ENCODE measurements around the gene CASZ1.

CASZ1 gene, protein sequence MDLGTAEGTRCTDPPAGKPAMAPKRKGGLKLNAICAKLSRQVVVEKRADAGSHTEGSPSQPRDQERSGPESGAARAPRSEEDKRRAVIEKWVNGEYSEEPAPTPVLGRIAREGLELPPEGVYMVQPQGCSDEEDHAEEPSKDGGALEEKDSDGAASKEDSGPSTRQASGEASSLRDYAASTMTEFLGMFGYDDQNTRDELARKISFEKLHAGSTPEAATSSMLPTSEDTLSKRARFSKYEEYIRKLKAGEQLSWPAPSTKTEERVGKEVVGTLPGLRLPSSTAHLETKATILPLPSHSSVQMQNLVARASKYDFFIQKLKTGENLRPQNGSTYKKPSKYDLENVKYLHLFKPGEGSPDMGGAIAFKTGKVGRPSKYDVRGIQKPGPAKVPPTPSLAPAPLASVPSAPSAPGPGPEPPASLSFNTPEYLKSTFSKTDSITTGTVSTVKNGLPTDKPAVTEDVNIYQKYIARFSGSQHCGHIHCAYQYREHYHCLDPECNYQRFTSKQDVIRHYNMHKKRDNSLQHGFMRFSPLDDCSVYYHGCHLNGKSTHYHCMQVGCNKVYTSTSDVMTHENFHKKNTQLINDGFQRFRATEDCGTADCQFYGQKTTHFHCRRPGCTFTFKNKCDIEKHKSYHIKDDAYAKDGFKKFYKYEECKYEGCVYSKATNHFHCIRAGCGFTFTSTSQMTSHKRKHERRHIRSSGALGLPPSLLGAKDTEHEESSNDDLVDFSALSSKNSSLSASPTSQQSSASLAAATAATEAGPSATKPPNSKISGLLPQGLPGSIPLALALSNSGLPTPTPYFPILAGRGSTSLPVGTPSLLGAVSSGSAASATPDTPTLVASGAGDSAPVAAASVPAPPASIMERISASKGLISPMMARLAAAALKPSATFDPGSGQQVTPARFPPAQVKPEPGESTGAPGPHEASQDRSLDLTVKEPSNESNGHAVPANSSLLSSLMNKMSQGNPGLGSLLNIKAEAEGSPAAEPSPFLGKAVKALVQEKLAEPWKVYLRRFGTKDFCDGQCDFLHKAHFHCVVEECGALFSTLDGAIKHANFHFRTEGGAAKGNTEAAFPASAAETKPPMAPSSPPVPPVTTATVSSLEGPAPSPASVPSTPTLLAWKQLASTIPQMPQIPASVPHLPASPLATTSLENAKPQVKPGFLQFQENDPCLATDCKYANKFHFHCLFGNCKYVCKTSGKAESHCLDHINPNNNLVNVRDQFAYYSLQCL (N-terminal part only)

GRCh38 chr1:10796029-10796944 is at the start of gene CASZ1:
Gene CASZ1 (minus strand): TSS chr1:10796646. CDS start chr1:10693889, 102,757 bp downstream.
- DNase-seq (ENCODE audit: low spot score), result no peak

- no peak for DNase-seq (ENCODE audit: low spot score)
Observed at GRCh38 chr1:10843697-10844096, 47.3 kb upstream of the CASZ1 start.

- DNase-seq (ENCODE audit: low spot score), result no peak
Observed at GRCh38 chr1:10841118-10841517, 44.7 kb upstream of the CASZ1 start.

- DNase-seq (ENCODE audit: low spot score), result no peak
Observed at GRCh38 chr1:10839188-10839770, 42.8 kb upstream of the CASZ1 start.

DNA sequence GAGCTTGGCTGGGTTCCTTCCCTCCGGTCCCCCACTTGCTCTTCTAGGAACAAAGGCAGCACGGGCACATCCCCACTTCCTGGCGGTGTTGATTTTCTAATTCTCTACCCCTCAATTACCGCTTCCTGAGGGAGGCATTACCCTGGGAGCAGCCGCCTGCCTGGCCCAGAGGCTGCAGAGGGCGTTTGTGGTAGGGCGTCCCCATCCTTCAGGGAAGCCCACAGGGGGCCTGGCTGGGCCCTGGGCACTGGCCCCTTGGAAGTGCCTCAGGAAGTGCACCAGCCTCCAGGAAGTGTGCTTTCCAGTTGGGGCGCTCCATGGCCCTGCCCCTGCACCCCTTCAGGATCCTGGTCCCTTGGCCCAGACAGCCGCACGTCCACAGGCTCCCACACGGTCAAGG is 42.1 kb upstream of the CASZ1 start:
- DNase-seq (ENCODE audit: low spot score), result no peak

DNA sequence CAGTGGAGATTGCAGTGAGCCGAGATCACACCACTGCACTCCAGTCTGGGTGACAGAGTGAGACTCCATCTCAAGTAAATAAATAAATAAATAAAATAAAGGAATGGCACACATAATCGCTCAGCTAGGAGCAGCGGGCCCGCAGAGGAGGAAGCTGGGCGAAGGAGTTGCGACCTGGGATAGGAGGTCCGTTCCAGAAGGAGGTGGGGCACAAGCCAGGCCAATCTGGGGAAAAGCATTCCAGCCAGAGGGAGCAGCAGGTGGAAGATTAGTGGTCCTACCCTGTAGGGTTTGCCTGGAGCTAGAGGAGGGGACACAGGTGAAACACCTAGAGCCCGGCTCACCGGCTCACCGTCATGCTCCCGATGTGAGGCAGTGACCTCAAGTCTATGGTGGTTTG is 40.3 kb upstream of the CASZ1 start:
- DNase-seq (ENCODE audit: low spot score), result no peak

DNA sequence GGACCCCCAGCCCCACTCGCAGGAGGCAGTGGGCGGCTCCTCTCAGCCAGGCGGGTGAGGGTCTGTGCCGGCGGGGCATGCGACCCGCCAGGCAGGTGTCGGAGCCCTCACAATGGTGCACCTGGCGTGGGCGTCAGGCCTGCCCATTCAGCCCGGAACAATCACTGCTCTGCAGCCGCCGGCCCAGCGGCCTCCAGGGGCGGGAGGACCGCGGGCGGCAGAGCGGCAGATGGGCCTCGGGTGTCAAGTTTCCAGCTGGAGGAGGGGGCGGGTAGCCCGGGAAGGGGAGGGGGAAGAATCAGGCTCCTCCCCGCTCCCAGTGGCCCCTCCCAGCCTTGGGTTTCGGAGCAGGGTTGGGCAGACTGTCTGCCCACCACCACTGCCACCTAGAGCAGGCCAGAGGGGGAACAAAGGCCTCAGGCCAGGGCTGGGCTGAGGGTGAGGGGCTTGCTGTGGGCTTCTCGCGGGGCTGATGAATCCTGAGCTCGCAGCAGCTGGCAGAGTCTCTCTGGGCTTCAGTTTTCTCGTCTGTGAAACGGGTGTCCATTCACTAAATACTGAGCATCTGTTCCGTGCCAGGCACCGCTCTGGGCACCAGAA is 39.5 kb upstream of the CASZ1 start:
- no peak for DNase-seq (ENCODE audit: low spot score)

GRCh38 chr1:10835421-10835820 is 39.0 kb upstream of the CASZ1 start:
- no peak for DNase-seq (ENCODE audit: low spot score)

DNA sequence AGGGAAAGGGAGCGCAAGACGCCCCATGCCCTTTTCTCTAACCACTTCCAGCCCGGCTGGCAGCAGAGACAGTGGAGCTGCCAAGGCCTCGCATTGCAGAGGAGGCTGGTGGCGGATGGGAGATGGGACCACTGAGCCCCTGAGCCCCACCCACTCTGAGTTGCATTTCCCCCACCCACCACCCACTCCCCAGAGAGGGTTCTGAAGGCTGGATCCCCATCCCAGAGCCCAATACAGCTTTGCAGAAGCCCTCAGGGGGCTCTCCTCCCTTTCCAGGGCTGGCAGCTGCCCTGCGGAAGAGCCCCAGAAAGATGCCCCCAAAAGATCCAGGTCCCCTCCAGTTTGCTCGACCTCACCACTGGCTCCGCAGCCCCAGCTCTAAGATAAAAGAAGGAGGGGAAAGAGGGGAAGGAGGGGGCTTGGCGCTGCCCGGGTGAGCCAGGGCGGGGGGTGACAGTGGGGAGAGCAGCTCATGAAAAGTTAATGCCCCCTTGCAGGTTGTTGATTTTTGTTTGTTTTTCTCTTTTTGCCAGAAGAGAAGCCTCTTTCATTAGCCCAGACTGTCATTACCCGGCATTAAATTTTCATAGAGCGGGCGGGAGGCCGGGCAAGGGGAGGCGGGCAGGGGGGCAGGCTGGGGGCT is 38.4 kb upstream of the CASZ1 start:
- DNase-seq (ENCODE audit: low spot score), result no peak

DNA sequence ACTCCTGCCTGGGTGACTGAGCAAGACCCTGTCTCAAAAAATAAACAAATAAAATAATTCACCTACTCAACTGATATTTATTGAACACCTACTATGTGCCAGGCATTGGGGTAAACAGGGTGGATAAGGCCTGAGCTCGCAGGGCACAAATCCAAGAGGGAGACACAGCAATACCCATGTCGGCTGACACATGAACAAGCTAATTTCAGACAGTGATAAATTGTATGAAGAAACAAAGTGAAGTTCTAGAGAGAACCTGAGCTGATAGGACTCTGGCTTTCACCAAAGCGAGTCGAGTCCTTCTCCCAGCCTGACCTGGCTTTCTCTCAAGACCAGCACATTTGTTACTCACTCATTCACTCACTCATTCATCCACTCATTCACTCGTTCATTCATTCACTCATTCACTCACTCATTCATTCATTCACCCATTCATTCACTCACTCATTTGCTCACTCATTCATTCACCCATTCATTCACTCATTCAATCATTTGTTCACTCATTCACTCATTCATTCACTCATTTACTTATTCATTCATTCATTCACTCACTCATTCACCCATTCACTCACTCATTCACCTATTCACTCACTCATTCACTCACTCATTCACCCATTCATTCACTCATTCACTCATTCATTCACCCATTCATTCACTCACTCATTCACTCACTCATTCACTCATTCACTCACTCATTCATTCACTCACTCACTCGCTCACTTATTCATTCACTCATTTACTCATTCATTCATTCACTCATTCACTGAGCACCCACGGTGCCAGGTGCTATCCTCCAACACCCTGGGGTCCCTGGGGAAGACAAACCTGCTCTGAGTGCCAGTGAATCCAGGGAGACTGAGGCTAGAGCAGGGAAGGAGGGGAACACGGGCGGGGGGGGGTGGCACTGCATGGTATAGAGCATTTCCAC is 37.4 kb upstream of the CASZ1 start:
- no peak for DNase-seq (ENCODE audit: low spot score)

- no peak for DNase-seq (ENCODE audit: low spot score)
Observed at GRCh38 chr1:10832703-10833102, 36.3 kb upstream of the CASZ1 start.

DNA sequence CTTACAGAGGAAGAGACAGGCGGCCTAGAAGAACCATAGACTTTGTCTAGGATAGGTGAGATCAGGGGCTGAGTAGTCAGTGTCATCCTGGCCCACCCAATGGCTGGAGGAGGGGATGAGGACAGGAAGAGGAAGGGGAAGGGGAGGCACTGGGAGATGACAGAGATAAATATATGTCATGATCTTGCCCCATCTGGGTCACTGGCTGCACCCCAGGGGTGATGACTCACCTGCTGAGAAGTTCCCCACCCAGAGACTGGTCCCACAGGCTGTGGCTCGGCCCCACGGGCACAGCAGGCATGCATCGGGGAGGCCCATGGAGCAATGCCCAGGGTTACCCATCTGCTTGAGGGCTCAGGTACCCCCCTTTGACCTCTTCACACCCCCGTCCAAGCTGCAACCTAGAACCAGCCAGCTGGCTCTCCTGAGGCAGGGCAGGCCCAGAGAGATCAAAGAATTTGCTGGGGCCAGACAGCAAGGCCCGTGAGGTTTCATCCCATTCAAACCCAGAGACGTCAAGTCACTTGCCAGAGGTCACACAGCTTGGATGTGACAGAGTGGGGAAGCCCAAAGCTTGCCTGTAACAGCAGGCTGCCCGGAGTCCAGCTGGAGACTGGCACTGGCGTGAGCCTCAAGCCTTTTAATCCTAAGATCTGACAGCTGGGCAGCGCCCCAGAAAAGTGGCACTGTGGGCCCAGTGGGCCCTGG is 34.7 kb upstream of the CASZ1 start:
- DNase-seq (ENCODE audit: low spot score), result no peak

GRCh38 chr1:10829965-10830515 is 33.6 kb upstream of the CASZ1 start:
- no peak for DNase-seq (ENCODE audit: low spot score)

DNA sequence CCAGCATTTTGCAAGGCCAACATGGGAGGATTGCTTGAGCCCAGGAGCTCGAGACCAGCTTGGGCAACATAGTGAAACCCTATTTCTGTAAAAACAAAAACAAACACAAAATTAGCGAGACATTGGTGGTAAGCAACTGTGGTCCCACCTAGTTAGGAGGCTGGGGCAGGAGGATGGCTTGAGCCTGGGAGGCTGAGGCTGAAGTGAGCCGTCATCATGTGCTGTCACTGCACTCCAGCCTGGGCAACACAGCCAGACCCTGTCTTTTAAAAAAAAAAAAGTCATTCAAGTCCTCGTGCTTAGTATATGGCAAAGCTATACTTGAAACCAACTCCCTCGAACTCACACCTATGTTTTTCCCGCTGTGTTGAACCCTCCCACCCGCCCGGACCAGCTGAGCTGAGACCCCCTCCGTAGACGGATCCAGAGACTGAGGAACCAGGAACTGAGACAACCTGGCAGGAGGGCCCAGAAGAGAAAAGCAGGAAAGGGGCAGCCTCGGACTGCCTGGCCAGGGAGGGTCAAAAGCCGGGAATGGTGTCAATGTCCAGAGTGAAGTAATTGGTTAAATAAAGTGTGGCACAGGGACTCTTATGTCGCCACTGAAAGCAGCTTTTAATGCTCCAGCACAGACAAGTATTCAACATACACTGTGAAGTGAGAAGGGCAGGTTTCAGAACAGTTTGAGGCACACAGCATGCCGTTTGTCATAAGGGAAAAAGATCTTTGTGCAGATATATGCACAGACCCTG is 32.8 kb upstream of the CASZ1 start:
- no peak for DNase-seq (ENCODE audit: low spot score)

DNA sequence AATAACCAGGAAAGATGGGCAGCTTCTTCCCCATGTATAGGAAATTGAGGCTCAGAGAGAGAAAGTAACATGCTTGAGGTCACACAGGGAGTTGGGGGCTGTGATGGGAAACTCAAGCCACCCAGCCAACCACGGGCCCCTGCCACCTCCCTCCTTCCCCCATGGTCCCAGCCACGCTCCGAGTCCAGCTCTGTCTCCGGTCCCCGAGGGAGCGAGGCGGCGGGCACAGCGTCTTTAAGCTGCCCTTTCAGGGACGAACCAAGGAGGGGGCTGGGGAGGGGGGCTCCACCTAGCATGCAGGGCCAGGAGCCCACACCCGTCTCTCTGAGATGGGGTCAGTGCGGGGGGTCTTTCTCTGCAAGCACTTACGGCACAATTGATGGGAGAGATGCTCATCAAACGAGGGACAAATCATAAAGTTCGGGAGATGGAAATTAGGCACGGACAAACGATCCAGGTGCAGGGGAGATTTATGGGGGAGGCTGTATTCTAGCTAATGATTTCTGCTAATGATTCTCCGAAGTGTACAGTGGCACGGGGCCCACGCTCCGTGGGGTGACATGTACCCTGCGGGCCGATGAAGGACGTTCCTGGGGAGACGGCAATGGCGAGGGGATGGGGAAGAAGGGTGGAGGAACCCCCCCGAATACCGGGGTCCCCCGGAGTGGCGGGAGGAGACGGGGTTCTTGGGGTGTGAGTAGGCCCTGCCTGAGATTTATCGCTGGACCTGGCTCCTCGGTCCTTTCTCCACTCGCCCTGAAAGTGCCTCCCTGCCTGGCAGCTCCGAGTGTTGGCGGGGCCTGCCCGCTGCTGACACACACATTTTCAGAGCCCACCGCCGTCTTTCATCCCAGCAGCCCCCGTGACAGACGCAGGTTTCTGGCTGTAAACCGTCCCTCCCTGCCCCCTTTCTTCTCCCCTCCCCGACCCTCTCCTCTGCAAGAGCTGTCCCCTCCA is 31.2 kb upstream of the CASZ1 start:
- DNase-seq (ENCODE audit: low spot score), result no peak

DNA sequence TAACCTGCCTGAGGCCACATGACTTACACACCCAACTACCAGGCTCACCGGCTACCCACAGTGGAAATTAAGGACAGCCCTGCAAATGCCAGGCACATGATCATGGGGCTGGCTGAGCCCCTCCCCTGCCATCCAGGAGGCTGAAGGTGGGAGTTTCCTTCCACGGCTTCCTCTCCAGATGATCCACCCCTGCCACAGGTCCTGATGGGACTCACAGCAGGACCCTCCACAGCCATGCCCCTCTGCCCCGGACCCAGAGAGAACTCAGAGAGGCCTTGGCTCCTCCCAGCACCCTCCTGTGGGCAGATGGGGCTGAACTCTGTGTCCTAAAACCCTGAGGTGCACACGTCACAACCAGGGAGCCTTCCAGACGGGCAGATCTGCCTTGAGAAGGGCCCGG is 29.1 kb upstream of the CASZ1 start:
- no peak for DNase-seq (ENCODE audit: low spot score)

All from activated CD4-positive, alpha-beta T cell treated with anti-CD3 and anti-CD28 coated beads, Interleukin-2, Interleukin-4, amounts not matched to agents 100 ng/mL and 50 ng/mL, durations not matched to agents 16 hours and 8 hours (primary cell).